Bone marrow (tissue), 2 donors: Measurements from ENCODE around the gene TGFA.

Source experiments
- DNase-seq, 2 donors: peaks; one replicate each; lab custom pipeline; 2025; lab: John Stamatoyannopoulos, UW

The TGFA gene

GRCh38 chr2:70463581-70463980, 90.0 kb downstream of the TGFA start:
- DNase-seq = no peak

GRCh38 chr2:70461981-70462876, 91.4 kb downstream of the TGFA start:
- DNase-seq = no peak

GRCh38 chr2:70461414-70461813, 92.2 kb downstream of the TGFA start:
- no peak for DNase-seq

GRCh38 chr2:70460333-70460732, 93.3 kb downstream of the TGFA start:
- DNase-seq = no peak

GRCh38 chr2:70458661-70459060, 95.0 kb downstream of the TGFA start:
- DNase-seq = no peak

- DNase-seq = no peak
Measured at GRCh38 chr2:70456585-70457495, 96.8 kb downstream of the TGFA start.

- DNase-seq = no peak
Measured at GRCh38 chr2:70454936-70455544, 98.6 kb downstream of the TGFA start.

- DNase-seq = no peak
Measured at GRCh38 chr2:70450641-70451250, 102.9 kb downstream of the TGFA start.

GRCh38 chr2:70448041-70448440, 105.6 kb downstream of the TGFA start:
- no peak for DNase-seq

GRCh38 chr2:70443726-70444125, 109.9 kb downstream of the TGFA start:
- DNase-seq = no peak

- DNase-seq = no peak
Measured at GRCh38 chr2:70443078-70443465, 110.6 kb downstream of the TGFA start.

- no peak for DNase-seq
Measured at GRCh38 chr2:70442301-70443077, 111.1 kb downstream of the TGFA start.

- DNase-seq = no peak
Measured at GRCh38 chr2:70440621-70441020, 113.0 kb downstream of the TGFA start.

- DNase-seq = no peak
Measured at GRCh38 chr2:70435138-70435537, 118.5 kb downstream of the TGFA start.

- no peak for DNase-seq
Measured at GRCh38 chr2:70433315-70433714, 120.3 kb downstream of the TGFA start.

GRCh38 chr2:70431716-70432347, 121.8 kb downstream of the TGFA start:
- DNase-seq = no peak

GRCh38 chr2:70426341-70426740, 127.3 kb downstream of the TGFA start:
- DNase-seq = no peak

GRCh38 chr2:70425682-70426301, 127.8 kb downstream of the TGFA start:
- no peak for DNase-seq

- no peak for DNase-seq
Measured at GRCh38 chr2:70420740-70421139, 132.9 kb downstream of the TGFA start.

- no peak for DNase-seq
Measured at GRCh38 chr2:70420143-70420542, 133.5 kb downstream of the TGFA start.
